Endothelial cell of hepatic sinusoid (primary cell): ENCODE measurements around the gene PSKH1.

Source experiments
- in situ Hi-C: cut with HindIII; loops from 2 replicates; pipeline ENCODE4 v1.10.0; 2017; ENCODE audit warnings: low sequenced_read_pairs

Gene PSKH1

DNA sequence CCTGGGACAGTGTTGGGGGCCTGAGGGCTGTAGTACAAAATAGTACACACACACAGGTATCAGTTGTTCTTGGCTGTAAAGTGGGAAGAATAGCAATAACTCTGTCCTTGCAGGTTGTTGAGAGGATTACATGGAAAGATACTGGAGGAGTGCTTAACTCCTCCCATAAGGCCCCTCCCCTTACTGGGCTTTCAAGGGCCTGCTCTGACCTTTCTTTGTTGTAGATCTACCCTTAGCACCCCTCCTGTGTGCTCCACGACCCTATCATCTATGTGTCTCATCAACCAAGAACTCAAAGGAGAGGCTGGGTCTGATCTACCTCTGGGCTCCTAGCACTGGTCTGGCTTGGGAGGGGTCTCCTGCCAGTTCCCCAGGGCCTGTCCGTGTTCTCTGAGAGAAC lies 28.5 kb upstream of the PSKH1 start:
- in situ Hi-C loops = loop anchor here (5.0 kb wide), 1 partner anchor 42 kb away; no protein-coding TSS in a partner anchor

DNA sequence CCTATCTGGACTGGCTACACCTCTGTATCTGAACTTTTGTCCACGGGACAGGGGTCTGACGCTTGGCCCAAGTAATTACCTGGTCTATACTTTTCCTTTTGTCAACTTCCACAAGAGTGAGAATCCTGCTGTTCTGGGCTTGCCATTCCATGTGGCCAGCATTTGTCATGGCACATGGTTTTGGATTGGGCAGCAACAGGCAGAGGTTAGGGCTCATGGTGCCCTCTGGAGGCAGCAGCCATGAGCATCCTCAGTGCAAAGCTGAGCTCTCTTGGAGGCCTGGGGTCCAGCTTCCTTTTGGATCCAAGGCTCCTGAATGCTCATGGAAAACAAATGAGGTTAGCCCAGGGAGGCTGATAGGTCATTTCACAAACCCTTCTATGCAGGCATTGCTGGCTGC lies 27.7 kb upstream of the PSKH1 start:
- in situ Hi-C loops = no loop called here

DNA sequence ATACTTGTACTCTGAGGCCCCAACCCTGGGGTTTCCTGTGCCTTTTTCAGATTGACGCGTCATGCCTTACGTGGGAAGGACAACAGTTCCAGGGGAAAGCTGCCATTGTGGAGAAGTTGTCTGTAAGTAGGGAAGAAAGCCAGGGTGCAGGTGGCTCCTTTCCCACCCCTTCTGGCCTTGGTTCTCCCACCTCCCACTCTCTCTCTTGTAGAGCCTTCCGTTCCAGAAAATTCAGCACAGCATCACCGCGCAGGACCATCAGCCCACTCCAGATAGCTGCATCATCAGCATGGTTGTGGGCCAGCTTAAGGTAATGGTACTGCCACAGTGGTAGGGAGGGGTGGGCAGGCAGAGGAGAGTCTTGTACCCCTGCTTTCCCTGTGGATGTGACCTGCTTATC lies 24.8 kb upstream of the PSKH1 start:
- in situ Hi-C loops = no loop called here

DNA sequence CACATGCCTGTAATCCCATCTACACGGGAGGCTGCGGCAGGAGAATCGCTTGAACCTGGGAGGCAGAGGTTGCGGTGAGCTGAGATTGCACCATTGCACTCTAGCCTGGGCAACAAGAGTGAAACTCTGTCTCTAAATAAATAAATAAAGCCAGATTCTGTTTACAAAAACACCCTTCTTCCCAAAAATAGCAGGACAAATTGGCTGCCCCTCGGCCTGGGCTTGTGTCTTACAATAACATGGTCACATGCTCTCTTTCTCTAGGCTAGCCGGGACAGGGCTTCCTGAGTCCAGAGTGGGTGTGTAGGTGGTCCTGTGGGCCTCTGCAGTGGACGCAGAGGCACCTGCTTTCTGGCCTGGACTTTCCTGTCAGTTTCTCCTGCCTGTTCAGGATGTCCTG lies 23.4 kb upstream of the PSKH1 start:
- in situ Hi-C loops = no loop called here

DNA sequence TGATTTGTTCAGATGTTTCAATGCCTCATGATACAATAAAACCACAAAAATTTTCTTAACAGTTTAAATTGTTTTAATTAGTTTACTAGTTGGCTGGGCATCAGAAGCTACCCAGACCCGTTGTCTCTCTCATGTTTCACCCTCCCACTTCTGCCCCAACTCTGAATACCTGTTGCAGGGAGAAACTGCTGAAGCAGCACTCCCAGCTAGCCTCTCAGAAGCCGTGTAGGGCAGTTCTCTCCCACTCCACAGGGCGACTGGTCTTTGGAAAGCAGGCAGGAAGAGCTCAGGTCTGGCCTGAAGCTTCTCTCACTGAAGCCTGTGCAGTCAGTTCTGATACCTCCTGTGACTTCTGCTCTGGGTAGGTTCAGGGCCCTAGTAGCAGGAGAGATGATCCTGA lies 21.8 kb upstream of the PSKH1 start:
- in situ Hi-C loops = no loop called here

DNA sequence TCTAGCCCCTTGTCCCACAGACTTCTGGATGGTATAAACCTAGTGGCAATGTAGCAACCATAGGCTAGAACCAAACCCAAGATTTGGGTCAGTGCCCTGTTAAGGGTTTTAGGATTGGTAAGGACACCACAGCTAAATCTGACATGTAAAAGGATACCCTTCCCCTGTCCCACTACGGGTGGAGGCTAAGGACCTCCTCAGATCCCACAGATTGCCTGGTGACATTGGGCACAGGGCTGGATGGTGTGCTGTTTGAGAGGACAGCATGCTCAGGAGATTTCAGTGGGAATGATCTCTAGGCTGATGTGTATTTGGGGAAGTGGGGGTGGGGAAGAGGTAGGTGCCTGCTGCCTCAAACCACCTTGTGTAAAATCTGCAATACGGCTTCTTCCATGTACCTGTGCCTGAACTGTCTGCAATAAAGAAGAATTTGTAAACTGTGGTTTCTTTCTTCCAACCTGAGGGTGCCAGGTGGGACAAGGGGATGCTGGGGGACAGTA lies 20.9 kb upstream of the PSKH1 start:
- in situ Hi-C loops = no loop called here

DNA sequence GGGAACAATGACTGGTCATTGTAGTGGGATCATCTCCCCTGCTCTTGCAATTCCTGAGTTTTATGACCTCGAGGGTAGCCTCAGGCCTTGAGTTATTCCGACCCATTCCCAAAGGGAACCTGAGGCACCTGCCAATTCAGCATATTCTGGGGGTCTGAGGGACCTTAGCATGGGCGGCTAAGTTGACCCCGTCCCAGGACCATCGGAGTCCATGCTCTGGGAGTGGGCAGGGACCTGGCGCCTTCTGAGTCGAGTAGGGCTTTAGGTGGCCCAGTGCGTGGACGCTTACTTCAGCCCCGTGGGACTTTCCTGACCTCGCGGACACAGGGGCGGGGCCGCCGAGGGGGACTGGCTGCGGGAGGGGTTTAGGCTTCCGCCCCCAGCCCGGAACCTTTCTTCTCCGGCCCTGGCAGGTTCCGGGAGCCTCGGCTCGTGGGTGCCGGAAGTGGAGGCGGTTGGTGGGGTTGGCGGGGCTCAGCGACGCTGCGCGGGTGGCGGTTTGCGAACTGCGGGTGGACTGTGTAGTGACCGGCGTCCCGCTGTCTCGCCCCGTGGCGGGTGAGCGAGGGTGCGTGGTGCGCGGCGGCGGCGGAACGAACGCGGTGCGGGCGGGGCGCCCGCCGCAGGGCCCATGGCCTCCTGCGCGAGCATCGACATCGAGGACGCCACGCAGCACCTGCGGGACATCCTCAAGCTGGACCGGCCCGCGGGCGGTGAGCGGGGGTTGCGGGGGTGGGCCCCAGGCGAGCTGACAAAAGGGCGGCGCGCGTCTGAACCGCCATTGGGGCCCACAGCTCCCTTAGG lies 20.2 kb upstream of the PSKH1 start, which contains the start of gene EDC4:
TSS of gene EDC4 (plus strand) at position 422 of the 804 bp plus-strand sequence. CDS start at position 632, 210 bp downstream.
- in situ Hi-C loops = no loop called here

DNA sequence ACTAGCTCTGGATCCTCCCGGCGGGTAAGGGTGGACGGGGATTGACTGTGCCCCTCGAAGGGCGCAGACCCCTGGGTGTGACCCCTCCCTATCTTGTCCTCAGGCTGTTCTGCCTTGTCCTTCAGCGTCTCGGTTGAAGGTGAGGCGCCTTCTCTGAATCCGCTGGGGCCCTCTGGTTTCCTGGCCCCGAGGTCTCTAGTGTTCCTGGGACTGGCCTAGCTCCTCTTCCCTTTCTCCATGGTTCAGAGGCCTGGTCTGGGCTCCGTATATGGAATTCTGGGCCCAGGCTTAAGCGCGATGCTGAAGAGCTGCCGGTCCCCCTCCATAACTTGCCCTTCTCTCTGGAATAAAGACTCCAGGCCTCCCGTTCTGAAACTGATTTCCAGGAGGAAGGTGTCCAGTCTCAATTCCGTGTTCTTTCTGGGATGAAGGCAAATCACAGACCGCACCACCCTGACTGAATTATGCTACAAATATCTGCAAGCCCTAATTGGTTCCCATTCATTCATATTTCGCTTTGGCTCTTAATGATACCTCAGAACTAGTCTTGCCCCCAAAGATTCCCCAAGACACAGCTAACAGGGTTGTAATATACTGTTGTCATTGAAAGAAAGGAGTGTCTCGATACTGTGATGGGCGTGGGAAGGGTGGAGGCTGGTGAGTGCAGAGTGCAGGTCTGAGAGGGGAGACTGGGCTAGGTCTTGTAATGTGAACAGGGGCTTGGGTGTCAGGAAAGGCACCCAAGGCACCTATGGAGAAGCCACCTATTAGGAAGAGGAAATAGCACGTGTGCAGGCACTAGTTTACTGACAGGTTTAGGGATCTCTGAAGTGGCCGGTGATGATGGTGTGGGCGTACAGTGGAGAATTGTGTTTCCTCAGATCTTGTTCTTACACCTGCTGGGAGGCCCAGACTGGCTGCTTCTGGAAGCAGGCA lies 19.4 kb upstream of the PSKH1 start:
- in situ Hi-C loops = no loop called here

DNA sequence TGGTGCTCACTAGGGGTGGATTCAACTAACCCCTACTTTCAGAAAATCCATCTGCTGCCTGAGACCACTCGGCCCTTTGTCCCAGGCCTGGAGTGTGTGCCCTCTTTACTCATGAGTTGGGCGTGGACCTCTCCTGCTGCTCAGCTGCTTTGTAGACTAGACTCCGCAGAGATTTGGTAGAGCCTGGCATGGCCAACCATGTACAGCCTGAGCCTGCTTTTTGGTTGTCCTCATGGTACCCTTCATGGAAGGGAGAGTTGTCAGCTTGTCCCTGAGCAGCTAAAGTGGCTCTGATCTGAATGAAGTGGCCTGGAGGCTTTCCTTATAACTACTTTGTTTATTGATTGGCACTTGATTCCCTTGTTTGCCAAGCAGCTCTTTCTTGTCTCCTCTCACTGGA lies 18.7 kb upstream of the PSKH1 start:
- in situ Hi-C loops = no loop called here

DNA sequence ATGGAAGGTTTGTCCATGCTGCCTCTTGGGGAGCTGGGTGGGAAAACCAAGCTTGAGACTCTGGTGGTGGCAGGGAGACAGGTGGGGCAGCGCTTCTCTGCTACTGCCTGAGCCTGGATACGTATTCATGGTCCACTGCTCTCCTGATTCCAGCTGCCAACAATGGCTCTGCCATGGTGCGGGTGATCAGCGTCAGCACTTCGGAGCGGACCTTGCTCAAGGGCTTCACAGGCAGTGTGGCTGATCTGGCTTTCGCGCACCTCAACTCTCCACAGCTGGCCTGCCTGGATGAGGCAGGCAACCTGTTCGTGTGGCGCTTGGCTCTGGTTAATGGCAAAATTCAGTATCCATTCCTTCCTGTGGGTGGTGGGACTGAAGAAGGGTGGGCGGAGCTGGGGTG lies 16.0 kb upstream of the PSKH1 start:
- in situ Hi-C loops = loop anchor here (25.0 kb wide), 1 partner anchor 185 kb away; no protein-coding TSS in a partner anchor

DNA sequence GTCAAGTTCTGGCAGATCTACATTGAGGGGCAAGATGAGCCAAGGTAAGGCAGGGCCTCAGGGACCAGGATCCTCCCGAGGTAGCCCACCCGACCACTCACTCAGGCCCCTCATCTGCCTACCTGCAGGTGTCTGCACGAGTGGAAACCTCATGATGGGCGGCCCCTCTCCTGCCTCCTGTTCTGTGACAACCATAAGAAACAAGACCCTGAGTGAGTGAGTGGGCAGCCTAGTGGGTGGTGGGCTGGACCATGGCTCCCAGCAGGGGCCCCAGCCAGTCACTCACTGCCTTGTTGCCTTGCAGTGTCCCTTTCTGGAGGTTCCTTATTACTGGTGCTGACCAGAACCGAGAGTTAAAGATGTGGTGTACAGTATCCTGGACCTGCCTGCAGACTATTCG lies 14.8 kb upstream of the PSKH1 start:
- in situ Hi-C loops = loop anchor here (25.0 kb wide), 1 partner anchor 184 kb away; no protein-coding TSS in a partner anchor

DNA sequence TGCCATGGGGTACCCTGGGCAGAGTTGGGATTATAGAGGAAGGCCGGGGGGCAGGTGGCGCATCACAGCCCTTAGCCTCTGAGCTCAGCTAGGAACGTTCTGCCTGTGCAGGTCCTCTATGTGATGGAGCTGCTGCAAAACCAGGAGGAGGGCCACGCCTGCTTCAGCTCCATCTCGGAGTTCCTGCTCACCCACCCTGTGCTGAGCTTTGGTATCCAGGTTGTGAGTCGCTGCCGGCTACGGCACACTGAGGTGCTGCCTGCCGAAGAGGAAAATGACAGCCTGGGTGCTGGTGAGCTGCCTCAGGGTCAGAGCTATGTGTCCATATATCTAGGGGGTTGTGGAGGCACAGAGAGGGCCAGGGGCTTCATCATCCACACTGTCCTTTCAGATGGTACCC lies 14.2 kb upstream of the PSKH1 start:
- in situ Hi-C loops = loop anchor here (25.0 kb wide), 1 partner anchor 183 kb away; no protein-coding TSS in a partner anchor

DNA sequence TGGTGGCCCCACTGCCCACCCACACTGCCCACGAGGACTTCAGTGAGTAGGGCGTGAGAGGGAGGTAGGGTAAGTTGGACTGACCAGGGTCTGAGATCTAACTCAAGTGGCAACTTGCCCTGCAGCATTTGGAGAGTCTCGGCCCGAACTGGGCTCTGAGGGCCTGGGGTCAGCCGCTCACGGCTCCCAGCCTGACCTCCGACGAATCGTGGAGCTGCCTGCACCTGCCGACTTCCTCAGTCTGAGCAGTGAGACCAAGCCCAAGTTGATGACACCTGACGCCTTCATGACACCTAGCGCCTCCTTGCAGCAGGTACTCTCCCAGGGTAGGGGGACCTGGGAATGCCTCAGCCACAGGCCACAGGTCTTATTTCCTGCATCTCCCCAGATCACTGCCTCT lies 13.6 kb upstream of the PSKH1 start:
- in situ Hi-C loops = loop anchor here (25.0 kb wide), 1 partner anchor 183 kb away; no protein-coding TSS in a partner anchor

DNA sequence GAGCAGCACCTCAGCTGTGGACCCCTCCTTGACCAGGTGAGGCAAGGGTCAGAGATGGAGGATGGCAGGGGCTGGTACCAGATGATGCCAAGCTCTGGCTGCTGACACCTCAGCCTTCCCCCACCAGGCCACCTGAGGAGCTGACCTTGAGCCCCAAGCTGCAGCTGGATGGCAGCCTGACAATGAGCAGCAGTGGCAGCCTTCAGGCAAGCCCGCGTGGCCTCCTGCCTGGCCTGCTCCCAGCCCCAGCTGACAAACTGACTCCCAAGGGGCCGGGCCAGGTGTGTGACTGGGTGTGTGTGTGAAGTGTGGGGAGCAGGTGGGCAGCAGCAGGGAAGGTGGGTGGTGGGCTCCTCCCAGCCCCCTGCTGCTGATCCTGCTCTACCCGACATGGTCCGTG lies 13.1 kb upstream of the PSKH1 start:
- in situ Hi-C loops = loop anchor here (10.0 to 25.0 kb wide), 2 partner anchors 125 to 182 kb away; no protein-coding TSS in a partner anchor

DNA sequence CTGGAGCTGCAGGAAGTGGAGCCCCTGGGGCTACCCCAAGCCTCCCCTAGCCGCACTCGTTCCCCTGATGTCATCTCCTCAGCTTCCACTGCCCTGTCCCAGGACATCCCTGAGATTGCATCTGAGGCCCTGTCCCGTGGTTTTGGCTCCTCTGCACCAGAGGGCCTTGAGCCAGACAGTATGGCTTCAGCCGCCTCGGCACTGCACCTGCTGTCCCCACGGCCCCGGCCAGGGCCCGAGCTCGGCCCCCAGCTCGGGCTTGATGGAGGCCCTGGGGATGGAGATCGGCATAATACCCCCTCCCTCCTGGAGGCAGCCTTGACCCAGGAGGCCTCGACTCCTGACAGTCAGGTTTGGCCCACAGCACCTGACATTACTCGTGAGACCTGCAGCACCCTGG lies 12.5 kb upstream of the PSKH1 start:
- in situ Hi-C loops = loop anchor here (10.0 to 25.0 kb wide), 2 partner anchors 124 to 182 kb away; no protein-coding TSS in a partner anchor

DNA sequence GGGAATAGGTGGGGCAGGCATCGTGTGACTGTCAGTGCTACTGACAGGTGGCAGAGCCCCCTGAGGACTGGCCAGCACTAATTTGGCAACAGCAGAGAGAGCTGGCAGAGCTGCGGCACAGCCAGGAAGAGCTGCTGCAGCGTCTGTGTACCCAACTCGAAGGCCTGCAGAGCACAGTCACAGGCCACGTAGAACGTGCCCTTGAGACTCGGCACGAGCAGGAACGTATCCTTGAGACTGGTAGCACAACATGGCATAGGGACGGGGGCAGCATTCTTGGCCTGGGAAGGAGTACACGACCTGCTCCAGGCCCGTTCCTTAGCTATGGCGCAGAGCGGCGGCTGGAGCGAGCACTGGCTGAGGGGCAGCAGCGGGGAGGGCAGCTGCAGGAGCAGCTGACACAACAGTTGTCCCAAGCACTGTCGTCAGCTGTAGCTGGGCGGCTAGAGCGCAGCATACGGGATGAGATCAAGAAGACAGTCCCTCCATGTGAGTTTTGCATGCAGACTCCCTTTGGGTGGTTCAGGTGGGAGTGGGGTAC lies 11.4 kb upstream of the PSKH1 start:
- in situ Hi-C loops = loop anchor here (10.0 to 25.0 kb wide), 2 partner anchors 123 to 181 kb away; no protein-coding TSS in a partner anchor

DNA sequence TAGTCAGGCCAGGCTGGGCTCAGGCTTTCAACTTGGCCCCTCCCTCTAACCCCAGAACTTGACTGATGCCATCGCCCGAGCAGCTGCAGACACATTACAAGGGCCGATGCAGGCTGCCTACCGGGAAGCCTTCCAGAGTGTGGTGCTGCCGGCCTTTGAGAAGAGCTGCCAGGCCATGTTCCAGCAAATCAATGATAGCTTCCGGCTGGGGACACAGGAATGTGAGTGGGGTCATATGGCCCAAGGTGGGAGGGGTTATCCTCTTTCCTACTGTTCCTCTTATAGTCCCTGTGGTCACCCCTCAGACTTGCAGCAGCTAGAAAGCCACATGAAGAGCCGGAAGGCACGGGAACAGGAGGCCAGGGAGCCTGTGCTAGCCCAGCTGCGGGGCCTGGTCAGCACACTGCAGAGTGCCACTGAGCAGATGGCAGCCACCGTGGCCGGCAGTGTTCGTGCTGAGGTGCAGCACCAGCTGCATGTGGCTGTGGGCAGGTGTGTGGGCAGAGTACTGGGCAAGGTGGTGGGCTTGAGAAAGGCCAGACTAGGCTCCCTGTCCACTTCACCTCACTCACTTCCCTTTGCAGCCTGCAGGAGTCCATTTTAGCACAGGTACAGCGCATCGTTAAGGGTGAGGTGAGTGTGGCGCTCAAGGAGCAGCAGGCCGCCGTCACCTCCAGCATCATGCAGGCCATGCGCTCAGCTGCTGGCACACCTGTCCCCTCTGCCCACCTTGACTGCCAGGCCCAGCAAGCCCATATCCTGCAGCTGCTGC lies 10.5 kb upstream of the PSKH1 start:
- in situ Hi-C loops = loop anchor here (10.0 to 25.0 kb wide), 2 partner anchors 122 to 180 kb away; no protein-coding TSS in a partner anchor

DNA sequence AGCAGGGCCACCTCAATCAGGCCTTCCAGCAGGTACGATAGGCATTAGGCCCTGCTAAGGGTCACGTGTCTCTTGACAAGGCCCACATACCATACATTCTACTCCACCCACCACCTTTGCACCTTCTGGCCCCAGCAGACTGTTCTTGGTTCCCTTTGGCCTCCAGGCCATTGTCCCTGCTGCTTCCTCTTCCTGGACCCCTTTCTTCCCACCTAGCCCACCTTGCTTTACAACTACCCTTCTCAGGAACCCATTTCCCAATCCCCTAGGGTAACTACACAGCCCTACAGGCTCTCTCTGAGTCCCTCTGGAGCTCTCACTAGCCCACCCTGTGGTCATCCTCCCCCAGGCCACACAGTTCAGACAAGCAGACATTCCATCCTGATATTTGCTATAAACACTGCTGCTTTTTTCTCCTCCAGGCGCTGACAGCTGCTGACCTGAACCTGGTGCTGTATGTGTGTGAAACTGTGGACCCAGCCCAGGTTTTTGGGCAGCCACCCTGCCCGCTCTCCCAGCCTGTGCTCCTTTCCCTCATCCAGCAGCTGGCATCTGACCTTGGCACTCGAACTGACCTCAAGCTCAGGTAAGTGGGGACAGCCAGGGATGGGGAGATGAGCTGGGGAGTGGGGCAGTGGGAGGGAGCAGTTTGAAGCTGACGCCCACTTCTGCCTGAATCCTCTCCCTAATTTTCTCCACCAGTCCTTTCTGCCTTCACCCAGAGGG lies 9.7 kb upstream of the PSKH1 start:
- in situ Hi-C loops = loop anchor here (10.0 to 25.0 kb wide), 2 partner anchors 121 to 179 kb away; no protein-coding TSS in a partner anchor

DNA sequence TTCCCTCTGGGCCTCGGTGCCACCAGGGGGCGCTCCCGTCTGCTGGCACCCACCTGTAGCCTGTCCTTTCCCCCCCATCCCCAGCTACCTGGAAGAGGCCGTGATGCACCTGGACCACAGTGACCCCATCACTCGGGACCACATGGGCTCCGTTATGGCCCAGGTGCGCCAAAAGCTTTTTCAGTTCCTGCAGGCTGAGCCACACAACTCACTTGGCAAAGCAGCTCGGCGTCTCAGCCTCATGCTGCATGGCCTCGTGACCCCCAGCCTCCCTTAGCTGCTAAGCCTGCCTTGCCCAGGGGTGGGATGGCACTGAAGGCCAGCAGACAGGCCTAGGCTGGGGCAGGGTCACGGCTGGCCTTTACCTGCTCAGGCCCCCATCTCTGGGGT lies 9.2 kb upstream of the PSKH1 start:
- in situ Hi-C loops = loop anchor here (10.0 to 25.0 kb wide), 2 partner anchors 121 to 178 kb away; no protein-coding TSS in a partner anchor
